Central memory CD8-positive, alpha-beta T cell (primary cell): Measurements from ENCODE around the gene TMCO5A.

Source experiments
- ATAC-seq: fragments of 150-1000 bp; cut with Tn5 transposase; replicated peaks from 2 replicates; pipeline ENCODE4 v1.10.0; 2022; ENCODE audit warnings: mild to moderate bottlenecking, moderate FRiP score, moderate number of reproducible peaks; ENCODE audit not compliant: poor library complexity, severe bottlenecking; ENCODE audit errors: extremely low read depth
- DNase-seq, 2 donors: peaks; one replicate each; pipeline ENCODE4 v3.0.0; 2021; ENCODE audit warnings: low spot score in 2 of 2
- H3K27ac Mint-ChIP-seq: one replicate; pipeline ENCODE4 v1.8.0; 2022; ENCODE audit warnings: low read depth, mild to moderate bottlenecking, moderate library complexity, mixed read lengths
- H3K27me3 Mint-ChIP-seq: one replicate; pipeline ENCODE4 v1.8.0; 2022; ENCODE audit warnings: mixed read lengths
- H3K36me3 Mint-ChIP-seq: one replicate; pipeline ENCODE4 v1.8.0; 2022; ENCODE audit warnings: mild to moderate bottlenecking, moderate library complexity, mixed read lengths; ENCODE audit not compliant: insufficient read depth
- H3K4me1 Mint-ChIP-seq: one replicate; pipeline ENCODE4 v1.8.0; 2022; ENCODE audit warnings: mixed read lengths
- H3K4me3 Mint-ChIP-seq: one replicate; pipeline ENCODE4 v1.8.0; 2022; ENCODE audit warnings: mild to moderate bottlenecking, moderate library complexity, mixed read lengths
- H3K9me3 Mint-ChIP-seq: one replicate; pipeline ENCODE4 v1.8.0; 2022; ENCODE audit warnings: mixed read lengths

The TMCO5A gene

DNA sequence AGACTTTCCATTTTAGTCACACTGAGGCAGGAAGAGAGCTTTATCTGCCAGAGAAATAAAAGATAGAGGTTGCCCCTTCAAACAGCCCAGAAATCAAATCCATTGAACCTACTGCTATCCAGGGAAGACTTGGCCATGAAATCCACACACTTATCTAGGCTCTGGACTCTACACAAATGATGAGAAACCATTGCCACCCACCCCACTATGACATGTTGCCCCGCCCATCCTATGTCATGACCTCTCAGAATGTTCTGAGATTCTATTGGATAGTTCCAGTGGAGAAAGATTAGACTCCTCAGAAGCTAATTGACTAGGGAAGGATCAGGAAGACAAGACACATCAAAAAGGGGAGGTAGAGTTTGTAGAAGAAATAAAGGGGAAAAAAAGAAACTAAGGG, at the start of gene TMCO5A:
Gene TMCO5A (plus strand): TSS at position 301 of the 400 bp plus-strand sequence. CDS start 1,684 bp downstream, outside the sequence.
- ATAC-seq = no peak
- Mint-ChIP-seq H3K27me3 (peaks cover 37% of the 10 kb centered on the region), H3K4me3 (no peak within 1 kb of the TSS), H3K36me3 (no peaks in the 10 kb centered on the region), H3K9me3 (no peaks in the 10 kb centered on the region), H3K27ac (no peak within 1 kb of the TSS), H3K4me1 (no peaks in the 10 kb centered on the region)
- DNase-seq = no peak

DNA sequence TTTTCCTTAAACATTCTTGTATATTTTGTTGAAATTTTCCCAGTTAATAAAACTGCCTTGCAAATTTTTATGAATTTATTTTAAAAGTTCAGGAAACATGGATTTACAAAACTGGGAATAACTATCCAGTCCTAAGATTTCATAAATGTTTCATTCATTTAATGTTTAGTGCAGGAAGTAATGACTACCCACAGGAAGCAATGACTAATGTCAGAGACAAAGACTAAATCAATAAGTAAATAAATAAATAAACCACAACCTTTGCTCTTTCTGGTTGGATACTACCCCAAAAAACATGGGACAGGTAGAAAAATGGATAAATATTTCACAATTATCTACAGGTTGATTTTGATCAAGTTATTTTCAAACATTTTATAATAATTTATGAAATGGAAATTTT, 48.8 kb upstream of the TMCO5A start:
- H3K27ac Mint-ChIP-seq = no peak overlapping the region
- no peaks in the 10 kb centered on the region for H3K9me3 Mint-ChIP-seq
- no peaks in the 10 kb centered on the region for H3K4me1 Mint-ChIP-seq
- H3K4me3 Mint-ChIP-seq = no peak overlapping the region
- ATAC-seq = no peak
- peaks cover 60% of the 10 kb centered on the region for H3K27me3 Mint-ChIP-seq
- no peak for DNase-seq
- H3K36me3 Mint-ChIP-seq = peaks cover 2% of the 10 kb centered on the region

DNA sequence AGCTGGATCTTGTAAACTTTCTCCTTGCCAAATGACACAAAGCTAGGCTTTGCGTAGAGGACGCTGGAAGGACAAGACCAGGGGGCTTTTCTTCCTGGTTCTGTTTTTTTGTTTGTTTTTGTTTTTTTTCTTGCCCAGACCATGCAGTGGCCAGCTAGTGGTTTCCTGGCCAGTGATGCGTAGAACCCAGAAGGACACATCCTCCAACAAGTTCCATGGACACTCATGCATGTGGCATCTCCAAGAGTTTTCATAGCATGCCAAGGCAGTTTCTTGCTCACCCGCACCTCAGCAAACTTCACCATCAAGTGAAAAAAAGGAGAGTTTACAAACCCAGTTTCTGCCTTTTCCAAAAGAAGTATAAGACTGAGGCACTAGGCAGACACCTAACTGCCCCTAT, 46.1 kb upstream of the TMCO5A start:
- H3K4me1 Mint-ChIP-seq = no peaks in the 10 kb centered on the region
- ATAC-seq (no peak), DNase-seq (no peak)
- H3K36me3 Mint-ChIP-seq = no peaks in the 10 kb centered on the region
- H3K9me3 Mint-ChIP-seq = no peaks in the 10 kb centered on the region
- H3K27ac Mint-ChIP-seq = no peak overlapping the region
- H3K4me3 Mint-ChIP-seq = no peak overlapping the region
- H3K27me3 Mint-ChIP-seq = peaks cover 42% of the 10 kb centered on the region

DNA sequence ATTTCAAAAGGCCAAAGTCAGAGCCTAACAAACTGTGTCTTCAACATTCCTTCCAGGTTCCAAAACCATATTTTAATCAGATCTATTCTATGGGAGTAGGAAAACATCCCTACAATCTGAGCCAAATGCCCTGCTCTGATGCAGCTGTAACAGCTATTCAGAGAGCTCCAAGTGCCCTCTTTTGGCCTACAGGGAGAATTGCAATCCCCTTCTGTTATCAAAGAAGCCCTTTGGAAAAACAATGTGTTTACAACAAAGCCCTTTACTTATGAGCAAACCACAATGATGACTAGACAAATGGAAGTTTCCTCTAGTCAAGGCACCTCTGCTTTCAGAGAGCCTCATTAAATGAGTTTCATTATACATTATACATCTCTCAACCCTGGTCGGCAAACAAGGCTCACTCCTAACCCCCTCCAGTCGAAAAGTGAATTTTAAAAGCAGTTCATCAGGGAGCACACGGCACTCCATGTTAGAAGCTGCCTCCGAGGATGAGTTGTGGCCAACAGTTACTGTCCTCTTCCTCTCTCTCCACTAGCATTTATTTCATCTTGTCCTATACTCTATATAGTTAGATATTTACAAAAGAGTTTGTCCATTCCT, 42.6 kb upstream of the TMCO5A start:
- DNase-seq = no peak
- Mint-ChIP-seq H3K27ac (no peak overlapping the region), H3K4me3 (no peak overlapping the region), H3K36me3 (no peaks in the 10 kb centered on the region), H3K27me3 (peaks cover 35% of the 10 kb centered on the region), H3K9me3 (no peaks in the 10 kb centered on the region), H3K4me1 (no peaks in the 10 kb centered on the region)
- ATAC-seq = no peak

DNA sequence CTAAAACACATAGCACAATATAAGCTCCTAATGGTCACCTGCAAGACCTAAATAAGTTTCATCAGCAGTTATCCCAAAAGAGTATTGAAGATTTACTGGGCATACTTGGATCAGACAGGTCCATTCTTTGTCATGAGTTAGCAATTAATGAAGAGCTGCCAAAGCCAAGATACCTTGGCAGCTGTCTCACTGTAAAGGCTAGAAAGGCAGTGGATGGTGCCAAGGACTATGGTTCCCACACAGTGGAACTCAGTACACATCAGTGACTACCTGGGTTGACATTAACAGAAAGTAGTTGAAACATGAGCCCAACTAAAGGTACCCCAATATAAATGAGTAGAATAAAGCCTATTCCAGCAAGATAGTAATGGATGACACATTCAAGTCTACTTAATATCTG, 41.1 kb upstream of the TMCO5A start:
- DNase-seq (no peak), ATAC-seq (no peak)
- Mint-ChIP-seq H3K4me3 (no peak overlapping the region), H3K27ac (no peak overlapping the region), H3K9me3 (no peaks in the 10 kb centered on the region), H3K36me3 (no peaks in the 10 kb centered on the region), H3K4me1 (no peaks in the 10 kb centered on the region), H3K27me3 (peaks cover 38% of the 10 kb centered on the region)

DNA sequence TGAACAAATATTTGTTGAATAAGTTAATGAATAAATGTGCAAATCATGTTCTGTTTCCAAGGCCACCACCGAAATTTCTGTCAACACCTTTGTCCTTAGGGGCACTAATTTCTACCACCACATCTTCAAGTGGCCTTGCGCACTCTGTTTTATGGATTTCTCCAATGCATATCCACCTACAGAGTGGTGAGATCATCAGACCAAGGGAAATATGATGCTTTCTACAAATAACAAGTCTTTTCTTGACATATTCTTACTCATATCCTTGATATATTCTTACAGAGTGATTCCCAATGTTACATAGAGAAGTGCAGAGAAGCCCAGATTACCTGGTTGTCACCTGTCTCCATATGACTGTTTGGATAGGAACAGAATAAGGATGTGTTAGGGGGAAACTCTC, 36.1 kb upstream of the TMCO5A start:
- no peaks in the 10 kb centered on the region for H3K36me3 Mint-ChIP-seq
- no peak overlapping the region for H3K4me3 Mint-ChIP-seq
- H3K4me1 Mint-ChIP-seq = no peaks in the 10 kb centered on the region
- no peaks in the 10 kb centered on the region for H3K9me3 Mint-ChIP-seq
- peaks cover 24% of the 10 kb centered on the region for H3K27me3 Mint-ChIP-seq
- no peak overlapping the region for H3K27ac Mint-ChIP-seq
- DNase-seq = no peak
- no peak for ATAC-seq

DNA sequence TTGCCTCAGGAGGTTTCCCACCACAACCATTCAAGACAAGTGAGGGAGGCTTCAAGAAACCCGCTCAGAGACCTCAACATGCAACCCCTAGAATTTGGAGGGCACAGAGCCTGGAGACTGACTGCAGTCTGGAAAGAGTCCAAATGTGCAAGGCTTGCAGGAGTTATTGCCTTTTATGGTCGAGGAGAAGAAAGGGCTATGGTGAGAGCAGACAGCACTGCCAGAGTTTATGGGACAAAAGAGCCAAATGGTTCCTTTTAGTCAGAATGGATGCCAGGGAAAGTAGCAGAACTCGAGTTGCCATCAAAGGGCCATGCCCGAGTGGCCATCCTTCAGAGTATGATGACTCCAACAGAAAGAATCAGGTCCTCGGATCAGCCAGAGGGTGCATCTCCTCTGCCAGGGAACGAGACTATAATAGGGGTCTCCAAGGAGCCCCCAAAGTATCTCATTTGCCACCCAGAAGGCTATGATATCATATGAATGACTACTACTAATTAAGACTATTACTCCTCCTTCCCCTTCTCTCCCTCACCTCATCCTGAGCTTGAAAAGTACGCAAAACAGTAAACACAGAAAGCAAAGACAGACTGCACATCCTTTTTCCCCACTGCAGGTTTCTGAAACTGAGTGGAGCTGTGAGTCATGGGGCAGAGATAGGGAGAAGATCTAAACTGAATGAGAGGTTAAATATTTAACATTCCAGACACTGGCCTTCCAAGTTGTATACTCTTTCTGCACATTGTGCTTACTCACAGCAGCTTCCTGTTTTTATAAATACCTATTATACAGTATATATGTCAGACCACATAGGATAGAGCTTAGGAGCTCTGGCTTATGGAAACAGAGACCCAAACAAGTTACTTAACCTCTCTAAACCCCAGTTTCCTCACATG, 33.9 kb upstream of the TMCO5A start:
- H3K9me3 Mint-ChIP-seq = no peaks in the 10 kb centered on the region
- H3K4me3 Mint-ChIP-seq = no peak overlapping the region
- H3K36me3 Mint-ChIP-seq = no peaks in the 10 kb centered on the region
- no peak for ATAC-seq
- H3K4me1 Mint-ChIP-seq = no peaks in the 10 kb centered on the region
- H3K27me3 Mint-ChIP-seq = peaks cover 30% of the 10 kb centered on the region
- DNase-seq = no peak
- H3K27ac Mint-ChIP-seq = no peak overlapping the region

DNA sequence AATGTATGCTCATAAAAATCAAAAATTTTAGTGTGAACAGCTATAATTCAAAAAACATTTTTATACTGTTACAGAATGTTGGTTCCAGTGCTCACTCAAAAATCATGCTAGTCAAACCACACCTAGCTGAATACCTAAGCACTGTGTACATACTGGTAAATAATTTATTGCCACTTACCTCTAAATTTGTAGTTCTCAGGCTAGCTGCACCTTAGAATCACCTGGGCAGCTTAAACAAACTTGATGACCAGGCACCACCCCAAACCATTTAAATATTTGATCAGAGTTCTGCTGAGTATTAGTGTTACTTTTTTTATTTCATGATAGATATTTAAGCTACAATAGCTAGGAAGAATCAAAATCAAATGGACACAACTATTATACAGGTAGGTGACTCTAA, 32.3 kb upstream of the TMCO5A start:
- DNase-seq (no peak), ATAC-seq (no peak)
- Mint-ChIP-seq H3K4me1 (no peaks in the 10 kb centered on the region), H3K27me3 (peaks cover 15% of the 10 kb centered on the region), H3K4me3 (no peak overlapping the region), H3K9me3 (no peaks in the 10 kb centered on the region), H3K27ac (no peak overlapping the region), H3K36me3 (no peaks in the 10 kb centered on the region)

DNA sequence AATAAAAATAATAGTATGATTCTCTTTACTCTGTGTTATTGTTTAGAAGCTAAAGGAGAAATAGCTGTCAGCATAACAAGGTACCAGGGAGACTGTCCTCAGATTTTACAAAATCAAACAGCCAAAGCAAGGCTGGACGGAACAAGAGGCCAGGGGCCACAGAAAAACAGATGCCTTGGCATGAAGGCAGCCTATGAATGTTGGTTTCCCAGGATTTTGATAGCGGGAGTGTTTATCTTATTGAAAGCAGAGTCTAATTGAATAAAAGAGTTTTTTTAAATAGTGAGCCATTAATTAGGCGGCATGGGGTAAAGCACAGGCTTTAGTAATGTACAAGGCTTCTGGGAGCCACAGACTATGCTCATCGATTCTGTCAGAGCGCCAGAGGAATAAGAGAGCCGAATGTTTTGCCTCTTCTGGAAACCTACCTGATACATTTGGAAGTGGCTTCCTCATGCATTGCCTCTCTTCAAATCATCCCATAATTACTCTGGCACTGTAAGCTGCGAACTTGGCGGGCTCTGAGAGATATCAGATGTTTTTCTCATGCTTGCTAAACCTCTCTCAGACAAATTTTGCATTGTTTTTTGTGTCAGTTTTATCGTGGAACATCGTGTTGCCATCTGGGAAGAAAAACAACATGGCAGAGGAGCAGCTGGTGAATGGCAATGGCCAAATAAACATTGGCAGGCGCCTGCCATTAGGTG, 30.4 kb upstream of the TMCO5A start:
- H3K4me3 Mint-ChIP-seq = no peak overlapping the region
- ATAC-seq (no peak), DNase-seq (no peak)
- H3K36me3 Mint-ChIP-seq = no peaks in the 10 kb centered on the region
- no peaks in the 10 kb centered on the region for H3K9me3 Mint-ChIP-seq
- H3K27ac Mint-ChIP-seq = no peak overlapping the region
- peaks cover 13% of the 10 kb centered on the region for H3K27me3 Mint-ChIP-seq
- H3K4me1 Mint-ChIP-seq = no peaks in the 10 kb centered on the region

DNA sequence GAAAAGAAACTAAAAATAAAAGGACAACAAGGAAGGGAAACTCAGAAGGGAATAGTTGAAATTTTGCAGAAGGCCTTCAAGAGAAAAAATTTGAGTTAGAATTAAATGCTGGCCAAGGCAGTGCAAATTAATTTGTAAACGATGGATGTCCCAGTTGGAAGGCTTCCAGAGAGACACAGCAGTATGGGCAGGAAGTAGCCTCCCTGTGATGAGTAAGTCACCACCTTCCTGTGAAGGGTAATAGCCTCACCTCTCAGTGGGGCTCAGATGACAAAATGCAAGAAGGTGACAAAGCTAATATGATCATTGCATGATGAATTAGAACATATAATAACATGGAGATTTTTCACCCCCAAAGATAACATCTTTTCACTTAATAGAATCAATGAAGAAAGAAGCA, 27.3 kb upstream of the TMCO5A start:
- no peak overlapping the region for H3K4me3 Mint-ChIP-seq
- H3K4me1 Mint-ChIP-seq = no peaks in the 10 kb centered on the region
- no peaks in the 10 kb centered on the region for H3K9me3 Mint-ChIP-seq
- H3K36me3 Mint-ChIP-seq = no peaks in the 10 kb centered on the region
- ATAC-seq = no peak
- no peak overlapping the region for H3K27ac Mint-ChIP-seq
- peaks cover 13% of the 10 kb centered on the region for H3K27me3 Mint-ChIP-seq
- no peak for DNase-seq

DNA sequence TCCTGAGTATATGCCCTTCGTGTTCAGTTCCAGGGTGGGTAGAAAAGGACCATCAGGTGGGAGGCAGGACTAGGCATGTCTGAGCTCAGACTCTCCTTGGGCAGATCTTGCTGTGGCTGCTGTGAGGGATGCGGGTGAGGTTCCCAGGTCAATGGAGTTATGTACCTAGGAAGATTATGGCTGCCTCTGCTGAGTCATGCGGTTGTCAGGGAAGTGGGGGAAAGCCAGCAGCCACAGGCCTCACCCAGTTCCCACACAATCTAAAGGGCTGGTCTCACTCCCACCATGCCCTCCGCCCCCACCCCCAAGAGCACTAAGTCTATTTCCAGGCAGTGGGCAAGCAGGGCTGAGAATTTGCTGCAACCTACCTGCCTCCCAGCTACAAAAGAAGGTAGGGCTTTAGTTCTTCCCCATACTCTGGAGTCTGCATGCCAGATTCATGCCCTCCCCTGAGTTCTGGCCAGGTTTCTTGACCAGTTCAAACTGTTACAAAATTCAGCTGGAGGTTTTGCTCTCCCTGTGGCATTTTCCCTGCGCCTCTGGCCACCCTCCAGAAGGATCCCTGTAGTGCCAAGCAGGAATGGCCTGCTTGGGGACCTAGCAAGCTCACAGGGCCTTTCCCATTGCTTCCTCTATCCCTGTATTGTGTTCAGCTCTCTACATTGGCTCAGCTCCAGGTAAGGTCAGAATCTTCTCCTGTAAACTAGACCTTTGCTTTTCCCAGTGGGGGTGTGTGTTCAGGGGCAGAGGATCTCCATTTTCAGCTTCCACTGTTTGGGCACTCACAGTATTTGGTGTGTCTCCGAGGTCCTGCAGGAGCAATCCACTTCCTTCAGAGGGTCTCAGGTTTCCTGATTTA, 12.7 kb upstream of the TMCO5A start:
- ATAC-seq (no peak), DNase-seq (no peak)
- H3K27ac Mint-ChIP-seq = no peak overlapping the region
- H3K4me1 Mint-ChIP-seq = no peaks in the 10 kb centered on the region
- no peaks in the 10 kb centered on the region for H3K36me3 Mint-ChIP-seq
- H3K4me3 Mint-ChIP-seq = no peak overlapping the region
- peaks cover 6% of the 10 kb centered on the region for H3K9me3 Mint-ChIP-seq
- peaks cover 50% of the 10 kb centered on the region for H3K27me3 Mint-ChIP-seq

DNA sequence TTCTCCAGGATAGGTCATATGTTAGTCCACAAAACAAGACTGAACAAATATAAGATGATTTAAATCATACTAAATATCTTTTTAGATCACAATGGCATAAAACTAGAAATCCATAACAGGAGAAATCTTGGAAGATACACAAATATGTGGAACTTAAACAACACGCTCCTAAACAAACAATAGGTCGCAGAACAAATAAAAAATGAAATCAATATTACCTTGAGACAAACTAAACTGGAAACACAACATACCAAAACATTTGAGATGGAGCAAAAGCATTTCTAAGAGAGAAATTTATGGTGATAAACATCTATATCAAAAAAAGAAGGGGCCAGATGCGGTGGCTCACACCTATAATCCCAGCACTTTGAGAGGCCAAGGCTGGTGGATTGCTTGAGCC, 8.3 kb upstream of the TMCO5A start:
- Mint-ChIP-seq H3K4me1 (no peaks in the 10 kb centered on the region), H3K27me3 (peaks cover 30% of the 10 kb centered on the region), H3K27ac (no peak overlapping the region), H3K4me3 (no peak overlapping the region), H3K36me3 (no peaks in the 10 kb centered on the region), H3K9me3 (peaks cover 6% of the 10 kb centered on the region)
- ATAC-seq (no peak), DNase-seq (no peak)
